ENCODE measurements around the gene CLDN11. TPM values are rescaled to one million over a fixed set of nuclear protein-coding genes. Genes with fewer than 3 reads are reported as not detected.
A peak's percentile ranks its signal among the peaks of the same experiment; 100 is the strongest.

The CLDN11 gene
- total and polyA plus RNA-seq, 4 donors, result 328 to 479 (median 419) TPM

GRCh38 chr3:170476291-170476690, 57.6 kb downstream of the CLDN11 start:
- Histone ChIP-seq H3K4me1 (ENCODE audit: control insufficient read depth, insufficient read depth, low read length) (no peaks in the 10 kb centered on the region), H3K27ac (ENCODE audit: low read depth, low read length) (no peak overlapping the region), H3K4me3 (ENCODE audit: low read depth, low read length) (no peak overlapping the region), H3K36me3 (ENCODE audit: control insufficient read depth, insufficient read depth, low read length) (peaks cover 7% of the 10 kb centered on the region), H3K9me3 (ENCODE audit: control insufficient read depth, insufficient read depth, low read length) (no peaks in the 10 kb centered on the region), H3K27me3 (ENCODE audit: control insufficient read depth, insufficient read depth, low read length) (no peaks in the 10 kb centered on the region)
- 38% methylated on average over 4 of the region's 6 CpGs for WGBS (ENCODE audit: insufficient coverage)
- DNase-seq (ENCODE audit: low read depth in 4 of 6, low spot score in 6 of 6), result peak in 2 of 6 donors; percentile 19 to 28

GRCh38 chr3:170477395-170477794, 58.7 kb downstream of the CLDN11 start:
- no peak overlapping the region for H3K4me3 ChIP-seq (ENCODE audit: low read depth, low read length)
- peaks cover 7% of the 10 kb centered on the region for H3K36me3 ChIP-seq (ENCODE audit: control insufficient read depth, insufficient read depth, low read length)
- no peaks in the 10 kb centered on the region for H3K9me3 ChIP-seq (ENCODE audit: control insufficient read depth, insufficient read depth, low read length)
- no peak overlapping the region for H3K27ac ChIP-seq (ENCODE audit: low read depth, low read length)
- no peak for DNase-seq (ENCODE audit: low read depth in 4 of 6, low spot score in 6 of 6)
- H3K27me3 ChIP-seq (ENCODE audit: control insufficient read depth, insufficient read depth, low read length), result no peaks in the 10 kb centered on the region
- no peaks in the 10 kb centered on the region for H3K4me1 ChIP-seq (ENCODE audit: control insufficient read depth, insufficient read depth, low read length)
- no CpG with 5 or more reads among the region's 2 CpGs for WGBS (ENCODE audit: insufficient coverage)

- WGBS (ENCODE audit: insufficient coverage), result 93% methylated on average over 3 of the region's 4 CpGs
- H3K4me3 ChIP-seq (ENCODE audit: low read depth, low read length), result no peak overlapping the region
- no peak overlapping the region for H3K27ac ChIP-seq (ENCODE audit: low read depth, low read length)
- DNase-seq (ENCODE audit: low read depth in 4 of 6, low spot score in 6 of 6), result no peak
- H3K4me1 ChIP-seq (ENCODE audit: control insufficient read depth, insufficient read depth, low read length), result peaks cover under 1% of the 10 kb centered on the region
- no peaks in the 10 kb centered on the region for H3K27me3 ChIP-seq (ENCODE audit: control insufficient read depth, insufficient read depth, low read length)
- H3K36me3 ChIP-seq (ENCODE audit: control insufficient read depth, insufficient read depth, low read length), result peaks cover 14% of the 10 kb centered on the region
- H3K9me3 ChIP-seq (ENCODE audit: control insufficient read depth, insufficient read depth, low read length), result no peaks in the 10 kb centered on the region
Observed at GRCh38 chr3:170480111-170480510, 61.4 kb downstream of the CLDN11 start.

GRCh38 chr3:170482199-170482598, 63.5 kb downstream of the CLDN11 start:
- no peaks in the 10 kb centered on the region for H3K9me3 ChIP-seq (ENCODE audit: control insufficient read depth, insufficient read depth, low read length)
- 58% methylated on average over 3 of the region's 4 CpGs for WGBS (ENCODE audit: insufficient coverage)
- H3K36me3 ChIP-seq (ENCODE audit: control insufficient read depth, insufficient read depth, low read length), result peaks cover 14% of the 10 kb centered on the region
- H3K27me3 ChIP-seq (ENCODE audit: control insufficient read depth, insufficient read depth, low read length), result no peaks in the 10 kb centered on the region
- DNase-seq (ENCODE audit: low read depth in 4 of 6, low spot score in 6 of 6), result no peak
- no peak overlapping the region for H3K27ac ChIP-seq (ENCODE audit: low read depth, low read length)
- peaks cover 12% of the 10 kb centered on the region for H3K4me1 ChIP-seq (ENCODE audit: control insufficient read depth, insufficient read depth, low read length)
- no peak overlapping the region for H3K4me3 ChIP-seq (ENCODE audit: low read depth, low read length)

GRCh38 chr3:170483485-170484262, 65.0 kb downstream of the CLDN11 start:
- H3K36me3 ChIP-seq (ENCODE audit: control insufficient read depth, insufficient read depth, low read length), result peaks cover 14% of the 10 kb centered on the region
- no peaks in the 10 kb centered on the region for H3K9me3 ChIP-seq (ENCODE audit: control insufficient read depth, insufficient read depth, low read length)
- H3K27ac ChIP-seq (ENCODE audit: low read depth, low read length), result no peak overlapping the region
- no peaks in the 10 kb centered on the region for H3K27me3 ChIP-seq (ENCODE audit: control insufficient read depth, insufficient read depth, low read length)
- no peak for DNase-seq (ENCODE audit: low read depth in 4 of 6, low spot score in 6 of 6)
- no peak overlapping the region for H3K4me3 ChIP-seq (ENCODE audit: low read depth, low read length)
- H3K4me1 ChIP-seq (ENCODE audit: control insufficient read depth, insufficient read depth, low read length), result peaks cover 12% of the 10 kb centered on the region
- 94% methylated on average over 2 of the region's 5 CpGs for WGBS (ENCODE audit: insufficient coverage)

Other genes starting within 250 kb of the CLDN11 start
- gene PHC3, start 237.1 kb upstream of the CLDN11 start, total RNA-seq, result 10 to 100 TPM; 28.7 to 54.6 TPM
- gene PHC3, start 237.1 kb upstream of the CLDN11 start, polyA plus RNA-seq (ENCODE audit: insufficient read length in 2 of 2), result 10 to 100 TPM; 15.4 to 17.7 TPM
- 10 to 100 TPM; 41.8 to 71.5 TPM for gene PRKCI, start 196.4 kb upstream of the CLDN11 start, total RNA-seq
- gene PRKCI, start 196.4 kb upstream of the CLDN11 start, polyA plus RNA-seq (ENCODE audit: insufficient read length in 2 of 2), result 10 to 100 TPM; 41.9 to 43.0 TPM
- 10 to 100 TPM; 58.7 to 99.0 TPM for gene SKIL, start 61.2 kb upstream of the CLDN11 start, total RNA-seq
- gene SKIL, start 61.2 kb upstream of the CLDN11 start, polyA plus RNA-seq (ENCODE audit: insufficient read length in 2 of 2), result 10 to 100 TPM; 23.1 to 30.8 TPM
- gene SLC7A14, start 167.2 kb downstream of the CLDN11 start, total RNA-seq, result 10 to 100 TPM in 1 of 2 donors, 1 to 10 TPM in 1; 8.2 to 48.9 TPM
- 10 to 100 TPM; 14.6 to 17.0 TPM for gene SLC7A14, start 167.2 kb downstream of the CLDN11 start, polyA plus RNA-seq (ENCODE audit: insufficient read length in 2 of 2)